Measurements from ENCODE around the gene FBXO30.

Gene FBXO30, protein sequence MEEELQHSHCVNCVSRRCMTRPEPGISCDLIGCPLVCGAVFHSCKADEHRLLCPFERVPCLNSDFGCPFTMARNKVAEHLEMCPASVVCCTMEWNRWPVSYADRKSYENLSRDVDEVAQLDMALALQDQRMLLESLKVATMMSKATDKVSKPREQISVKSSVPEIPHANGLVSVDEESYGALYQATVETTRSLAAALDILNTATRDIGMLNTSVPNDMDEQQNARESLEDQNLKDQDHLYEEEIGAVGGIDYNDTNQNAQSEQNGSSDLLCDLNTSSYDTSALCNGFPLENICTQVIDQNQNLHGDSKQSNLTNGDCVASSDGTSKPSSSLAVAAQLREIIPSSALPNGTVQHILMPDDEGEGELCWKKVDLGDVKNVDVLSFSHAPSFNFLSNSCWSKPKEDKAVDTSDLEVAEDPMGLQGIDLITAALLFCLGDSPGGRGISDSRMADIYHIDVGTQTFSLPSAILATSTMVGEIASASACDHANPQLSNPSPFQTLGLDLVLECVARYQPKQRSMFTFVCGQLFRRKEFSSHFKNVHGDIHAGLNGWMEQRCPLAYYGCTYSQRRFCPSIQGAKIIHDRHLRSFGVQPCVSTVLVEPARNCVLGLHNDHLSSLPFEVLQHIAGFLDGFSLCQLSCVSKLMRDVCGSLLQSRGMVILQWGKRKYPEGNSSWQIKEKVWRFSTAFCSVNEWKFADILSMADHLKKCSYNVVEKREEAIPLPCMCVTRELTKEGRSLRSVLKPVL

DNA sequence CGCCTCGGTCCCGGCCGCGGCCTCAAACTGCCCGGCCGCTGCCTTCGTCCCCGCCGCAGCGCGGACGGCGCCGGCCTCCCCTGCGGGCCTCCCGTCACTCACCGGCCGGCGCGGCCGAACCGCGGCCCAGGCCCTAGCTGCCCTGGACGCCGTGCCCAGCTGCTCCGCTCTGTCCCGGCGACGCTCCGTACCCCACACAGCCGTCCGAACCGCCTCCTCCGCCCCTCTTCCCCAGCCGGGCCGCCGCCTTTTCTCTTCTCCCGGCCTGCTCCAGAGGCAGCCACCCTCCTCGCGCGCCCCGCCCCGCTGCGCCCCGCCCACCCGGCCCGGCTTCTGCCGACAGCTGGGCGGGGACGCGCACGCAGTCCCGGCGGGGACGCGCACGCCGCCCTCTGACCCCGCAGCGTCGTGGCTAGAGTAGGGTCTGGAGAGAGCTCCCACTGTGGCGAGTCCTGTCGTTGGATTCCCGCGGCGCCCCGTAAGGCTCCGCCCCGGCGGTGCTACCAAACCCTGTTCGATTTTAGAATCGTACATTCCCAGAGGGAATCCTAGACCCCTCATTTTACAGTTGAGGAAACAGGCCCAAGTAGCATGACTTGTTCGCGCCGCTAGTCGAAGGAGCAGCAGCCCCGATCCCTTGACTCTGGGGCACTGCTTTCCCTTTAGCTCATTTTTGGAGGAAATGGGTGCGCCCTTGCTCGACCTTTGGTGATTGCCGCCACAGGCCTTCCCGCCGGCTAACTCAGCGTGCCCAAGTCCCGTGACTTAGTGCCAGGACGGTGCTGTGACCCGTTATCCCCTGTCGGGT is at the start of gene FBXO30:
FBXO30 (minus strand) TSS at position 295 of the 808 bp plus-strand sequence. CDS start 8,390 bp downstream, outside the sequence.
- peak; percentile 67 to 79 for DNase-seq (ENCODE audit: low read depth in 2 of 2)

DNA sequence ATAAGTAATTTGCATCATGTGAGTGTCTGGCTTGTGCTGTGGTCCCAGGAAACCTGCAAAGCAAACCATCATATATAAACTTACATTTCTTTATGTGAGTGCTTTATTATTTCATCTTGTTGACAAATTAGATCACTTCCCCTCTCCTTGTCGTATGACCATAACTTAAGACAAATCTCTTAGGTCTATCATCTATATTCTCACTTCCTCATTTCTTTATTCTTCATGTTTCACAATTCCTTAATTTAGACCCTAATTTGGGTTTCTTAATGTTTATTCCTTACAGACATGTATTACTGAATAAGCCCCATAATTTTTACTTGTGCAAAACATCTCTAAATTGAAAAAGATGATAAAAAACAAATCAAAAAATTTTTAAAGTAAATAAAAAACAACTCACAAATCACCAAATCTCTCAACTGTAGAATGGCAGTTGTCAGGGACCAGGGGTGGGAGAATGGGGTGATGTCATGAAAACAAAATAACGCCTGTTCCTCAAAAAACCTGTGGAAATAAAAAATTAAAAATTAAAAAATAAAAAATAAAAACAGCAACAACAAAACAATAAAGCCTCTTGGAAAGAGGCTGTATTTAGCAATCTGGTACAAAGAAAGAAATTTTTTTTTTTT is 49.5 kb upstream of the FBXO30 start:
- DNase-seq (ENCODE audit: low read depth in 2 of 2) = no peak

DNA sequence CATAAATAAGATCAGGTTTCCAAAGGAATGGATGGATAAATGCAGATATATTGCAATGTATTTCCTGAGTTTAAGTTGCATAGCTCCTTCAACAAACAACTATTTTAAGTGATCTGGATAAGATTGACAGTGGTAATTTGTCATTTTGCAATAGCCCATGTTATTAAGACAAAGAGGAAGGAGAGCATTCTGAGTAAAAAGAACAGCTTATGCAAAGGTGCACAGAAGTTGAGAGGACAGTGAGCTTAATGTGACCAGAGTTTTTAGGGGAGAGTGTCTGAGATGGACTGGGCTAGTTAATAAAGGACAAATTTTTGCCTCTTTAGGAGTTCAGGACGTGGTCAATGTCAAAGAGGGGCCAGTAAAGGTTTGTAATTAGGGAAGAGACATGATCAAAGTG is 48.8 kb upstream of the FBXO30 start:
- no peak for DNase-seq (ENCODE audit: low read depth in 2 of 2)

DNA sequence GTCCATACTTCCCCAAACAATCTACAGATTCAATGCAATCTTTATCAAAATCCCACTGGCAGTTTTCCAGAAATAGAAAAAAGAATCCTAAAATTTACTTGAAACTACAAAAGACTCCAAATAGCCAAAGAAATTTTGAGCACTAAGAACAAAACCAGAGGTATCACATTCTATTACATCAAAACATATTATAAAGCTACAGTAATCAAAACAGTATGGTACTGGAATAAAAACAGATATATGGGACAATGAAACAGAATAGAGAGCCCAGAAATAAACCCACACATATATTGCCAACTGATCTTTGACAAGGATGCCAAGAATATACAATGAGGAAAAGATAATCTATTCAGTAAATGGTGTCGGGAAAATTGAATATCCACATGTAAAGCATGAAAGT is 46.0 kb upstream of the FBXO30 start:
- DNase-seq (ENCODE audit: low read depth in 2 of 2) = no peak

DNA sequence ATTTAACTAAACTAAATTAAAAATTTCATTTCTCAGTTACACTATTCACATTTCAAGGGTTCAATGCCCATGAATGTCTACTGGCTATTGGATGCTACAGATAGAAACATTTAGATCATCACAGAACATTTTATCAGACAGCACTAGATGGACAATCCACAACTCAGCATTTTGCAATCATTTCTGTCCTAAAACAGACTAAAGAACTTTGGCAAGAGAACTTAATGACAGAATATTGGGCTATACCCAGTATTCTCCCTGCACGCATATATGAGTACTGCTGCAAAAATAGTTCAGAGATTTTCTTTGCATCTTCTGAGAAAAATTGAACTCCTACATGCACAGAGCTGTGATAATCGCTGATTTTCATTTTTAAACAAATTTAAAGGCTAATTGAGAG is 36.1 kb upstream of the FBXO30 start:
- no peak for DNase-seq (ENCODE audit: low read depth in 2 of 2)

DNA sequence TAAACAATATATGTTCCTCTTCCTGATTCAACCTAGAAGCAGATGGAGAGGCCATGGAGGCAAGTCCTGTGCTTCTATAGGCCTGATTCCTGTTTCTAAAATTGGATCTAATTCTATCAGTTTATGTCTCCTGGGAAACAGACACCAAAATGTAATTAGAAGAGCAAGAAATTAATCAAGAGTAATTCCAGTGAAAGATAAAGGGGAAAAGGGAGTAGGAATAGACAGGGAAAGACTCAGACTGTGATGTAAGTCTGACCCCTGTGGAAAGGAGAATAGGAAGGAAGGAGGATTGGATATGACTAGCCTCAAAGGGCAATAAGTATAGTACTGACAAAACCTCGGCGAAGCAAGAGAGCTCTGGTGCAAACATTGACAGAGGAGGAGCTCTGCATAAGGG is 33.9 kb upstream of the FBXO30 start:
- no peak for DNase-seq (ENCODE audit: low read depth in 2 of 2)

DNA sequence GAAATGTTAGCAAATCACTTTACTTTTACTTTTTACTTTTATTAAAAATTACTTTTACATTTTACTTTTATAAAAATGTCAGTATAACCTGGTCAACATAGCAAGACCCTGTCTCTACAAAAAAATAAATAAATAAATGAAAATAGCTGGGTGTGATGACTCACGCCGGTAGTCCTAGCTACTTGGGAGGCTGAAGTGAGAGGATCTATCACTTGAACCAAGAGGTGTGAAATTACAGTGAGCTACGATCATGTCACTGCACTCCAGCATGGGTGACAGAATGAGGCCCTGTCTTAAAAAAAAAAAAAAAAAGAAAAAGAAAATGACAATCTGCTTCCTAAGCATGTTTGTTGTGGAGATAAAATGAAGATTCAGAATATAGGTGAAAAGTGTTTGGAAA is 31.0 kb upstream of the FBXO30 start:
- DNase-seq (ENCODE audit: low read depth in 2 of 2) = no peak

DNA sequence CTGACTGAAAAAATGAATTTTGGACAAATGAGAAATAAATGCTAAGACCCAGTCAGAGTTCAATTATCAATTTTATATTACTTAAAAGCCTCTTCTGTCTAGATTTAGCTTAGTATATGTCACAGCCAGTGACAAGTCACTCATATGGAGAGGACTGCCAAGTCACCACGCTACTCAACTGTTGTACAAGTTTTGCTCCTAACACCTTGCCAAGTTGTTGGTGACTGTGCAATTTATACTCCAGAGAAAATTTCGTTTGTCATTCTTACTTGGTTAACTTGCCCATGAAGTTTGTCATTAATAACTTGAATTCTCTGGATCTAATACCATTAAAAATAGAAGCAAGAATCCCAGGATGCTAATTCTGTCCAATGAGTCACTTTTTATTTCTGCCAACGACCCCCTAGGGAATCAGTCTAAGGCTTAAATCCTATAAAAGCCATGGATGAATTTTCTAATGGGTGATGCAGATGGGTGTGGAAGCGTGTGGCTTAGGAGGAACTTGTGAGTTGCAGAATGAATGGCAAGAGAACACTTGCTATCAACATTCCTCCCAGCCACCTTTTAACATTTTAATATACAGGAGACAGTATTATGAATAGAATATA is 30.4 kb upstream of the FBXO30 start:
- no peak for DNase-seq (ENCODE audit: low read depth in 2 of 2)

DNA sequence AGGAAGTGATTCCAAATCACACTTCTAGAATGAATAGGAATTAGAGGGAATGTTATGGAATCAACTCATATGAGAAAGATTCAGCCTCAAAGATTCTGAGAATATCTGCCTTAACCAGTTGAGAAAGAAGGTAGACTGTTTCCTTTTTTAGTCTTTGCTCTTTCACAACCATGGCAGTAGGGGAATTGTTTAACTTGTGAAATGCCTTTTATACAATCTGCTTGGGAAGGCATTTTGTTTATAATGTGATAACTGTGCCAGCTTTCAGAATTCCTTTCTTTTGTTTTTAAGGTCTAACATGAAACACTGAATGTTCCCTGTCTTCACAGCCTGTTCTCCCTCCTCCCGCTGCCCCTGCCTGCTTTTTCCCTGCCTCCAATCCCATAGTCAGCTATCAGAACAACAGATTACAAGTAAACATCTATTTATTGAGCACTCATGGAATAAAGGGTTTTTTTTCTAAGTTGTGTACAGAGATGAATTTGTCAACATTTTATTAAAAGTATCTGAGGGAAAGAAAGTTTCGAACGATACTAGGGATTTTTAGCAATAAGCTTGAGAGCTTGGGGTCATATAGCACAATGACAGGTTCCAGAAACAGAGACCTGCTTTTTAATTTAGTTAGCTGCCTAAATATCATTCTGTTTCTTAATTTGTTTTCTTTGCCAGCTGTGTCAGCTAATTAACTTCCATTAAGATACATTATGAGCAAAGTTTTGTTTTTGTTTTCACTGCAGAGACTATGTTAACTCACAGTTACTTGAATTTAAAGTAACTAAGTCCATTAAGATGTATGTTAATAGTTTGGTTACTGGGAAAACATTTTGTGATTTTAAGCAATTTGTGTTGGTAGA is 28.3 kb upstream of the FBXO30 start:
- no peak for DNase-seq (ENCODE audit: low read depth in 2 of 2)

DNA sequence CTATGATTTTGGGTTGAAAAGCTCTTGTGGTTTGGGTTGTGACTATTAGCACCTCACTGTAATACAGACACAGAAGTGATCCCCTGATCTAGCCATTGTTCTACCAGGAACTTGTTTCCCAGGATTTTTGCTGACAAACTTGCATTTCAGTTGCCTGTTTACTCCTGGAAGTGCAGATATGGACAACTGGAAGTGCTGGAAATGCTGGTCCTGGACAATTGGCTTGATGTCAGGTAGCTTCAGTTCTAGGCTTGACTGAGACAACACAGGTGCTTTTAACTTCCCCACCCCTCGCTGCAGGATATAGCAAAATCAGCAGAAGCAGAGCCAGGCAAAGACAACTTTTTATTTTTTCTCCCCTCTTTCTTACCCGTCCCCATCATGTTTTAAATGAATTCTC is 27.1 kb upstream of the FBXO30 start:
- DNase-seq (ENCODE audit: low read depth in 2 of 2) = no peak

DNA sequence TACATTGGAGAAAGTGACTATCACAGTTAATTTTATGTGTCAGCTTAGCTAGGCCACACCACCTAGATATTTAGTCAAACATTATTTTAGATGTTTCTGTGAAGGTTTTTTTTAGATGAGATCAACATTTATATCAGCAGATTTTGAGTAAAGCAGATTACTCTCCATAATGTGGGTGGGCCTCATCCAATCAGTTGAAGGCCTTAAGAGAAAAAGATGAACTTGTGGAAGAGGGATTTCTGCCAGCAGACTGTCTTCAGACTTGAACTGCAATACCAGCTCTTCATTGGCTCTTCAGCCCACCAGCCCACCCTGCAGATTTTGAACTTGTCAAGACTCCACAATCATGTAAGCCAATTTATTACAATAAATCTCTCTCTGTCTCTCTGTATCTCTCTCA is 25.1 kb upstream of the FBXO30 start:
- DNase-seq (ENCODE audit: low read depth in 2 of 2) = no peak

DNA sequence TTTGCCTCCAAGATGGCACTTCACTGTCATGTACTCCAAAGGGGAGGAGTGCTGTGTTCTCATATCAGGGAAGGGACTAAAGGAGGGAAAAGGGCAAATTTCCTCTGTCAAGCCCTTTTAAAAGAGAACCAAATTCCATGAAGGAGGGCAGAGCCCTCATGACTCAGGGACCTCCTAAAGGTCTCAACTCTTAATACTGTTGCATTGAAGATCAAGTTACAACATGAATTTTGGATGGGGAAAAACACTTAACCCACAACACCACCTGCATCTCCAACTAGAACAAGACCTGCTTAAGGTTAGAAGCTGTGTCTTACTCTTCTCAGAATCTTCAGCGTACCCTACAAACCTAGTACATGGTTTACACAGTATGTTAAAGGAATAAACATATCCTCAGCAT is 23.7 kb upstream of the FBXO30 start:
- no peak for DNase-seq (ENCODE audit: low read depth in 2 of 2)

DNA sequence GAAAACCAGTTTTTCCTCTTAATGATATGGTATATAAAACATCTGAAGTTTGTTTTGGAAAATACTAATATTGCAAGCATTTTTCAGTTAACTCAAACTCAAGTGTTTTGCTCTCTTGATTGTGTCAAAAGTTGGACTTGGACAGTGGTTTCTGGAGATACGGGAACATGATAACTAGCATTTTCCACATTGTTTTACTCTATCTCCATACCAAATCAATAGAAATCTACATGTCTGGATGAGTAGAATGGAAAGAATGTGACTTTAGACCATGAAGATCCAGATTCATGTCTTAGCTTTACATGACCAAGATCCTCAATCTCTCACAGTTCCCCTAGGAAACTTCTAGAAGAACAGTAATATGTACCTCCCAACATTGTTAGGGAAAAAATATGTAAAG is 22.2 kb upstream of the FBXO30 start:
- DNase-seq (ENCODE audit: low read depth in 2 of 2) = no peak

DNA sequence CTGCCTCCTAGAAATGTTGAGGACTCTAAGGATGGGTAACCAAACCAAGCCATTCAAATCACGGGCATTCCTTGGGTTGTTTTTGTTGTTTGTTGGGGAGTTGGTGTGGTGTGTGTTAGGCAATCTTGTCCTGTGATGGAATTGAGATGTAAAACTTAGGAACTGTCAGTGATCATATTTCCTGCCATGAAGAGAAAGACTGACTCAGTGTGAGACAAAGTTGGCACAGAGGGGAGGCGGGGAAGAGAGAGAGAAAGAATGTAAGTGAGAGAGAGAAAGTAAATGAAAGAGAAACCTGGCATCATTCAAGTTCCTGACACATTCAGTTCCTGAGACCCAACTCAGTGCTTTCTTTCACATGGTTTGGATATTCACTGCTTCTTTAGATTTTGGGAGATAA is 21.6 kb upstream of the FBXO30 start:
- no peak for DNase-seq (ENCODE audit: low read depth in 2 of 2)

DNA sequence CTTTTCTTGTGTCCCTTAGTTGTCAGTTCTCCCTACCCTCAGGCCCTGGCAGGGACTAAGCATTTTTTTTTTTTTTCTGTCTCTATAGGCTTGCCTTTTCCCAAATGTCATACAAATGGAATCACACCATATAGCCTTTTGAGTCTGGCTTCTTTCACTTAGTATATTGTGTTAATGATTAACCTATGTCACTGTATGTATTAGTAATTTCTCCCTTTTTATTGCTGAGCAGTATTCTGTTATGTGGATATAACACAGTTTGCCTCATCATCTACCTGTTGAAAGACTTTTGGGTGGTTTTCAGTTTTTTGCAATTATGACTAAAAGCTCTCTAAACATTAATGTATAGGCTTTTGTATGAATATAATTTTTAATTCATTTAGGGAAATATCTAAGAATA is 16.0 kb upstream of the FBXO30 start:
- no peak for DNase-seq (ENCODE audit: low read depth in 2 of 2)

DNA sequence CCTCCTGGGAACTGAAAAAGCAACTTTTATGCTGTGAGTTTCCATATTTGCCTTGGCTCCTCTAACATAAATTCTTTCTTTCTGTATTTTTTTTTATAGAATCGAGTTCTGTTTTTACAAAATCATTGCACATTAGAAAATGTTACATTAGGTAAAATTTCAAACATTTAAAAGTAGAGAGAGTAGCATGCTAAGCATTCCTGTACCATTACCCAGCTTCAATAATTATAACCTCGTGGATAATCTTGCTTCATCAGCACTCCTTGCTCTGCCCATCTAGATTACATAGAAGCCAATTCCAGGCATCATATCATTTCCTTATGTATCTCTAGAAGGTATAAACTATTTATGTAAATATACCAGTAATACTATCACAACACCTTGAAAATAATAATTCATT is 15.4 kb upstream of the FBXO30 start:
- no peak for DNase-seq (ENCODE audit: low read depth in 2 of 2)

DNA sequence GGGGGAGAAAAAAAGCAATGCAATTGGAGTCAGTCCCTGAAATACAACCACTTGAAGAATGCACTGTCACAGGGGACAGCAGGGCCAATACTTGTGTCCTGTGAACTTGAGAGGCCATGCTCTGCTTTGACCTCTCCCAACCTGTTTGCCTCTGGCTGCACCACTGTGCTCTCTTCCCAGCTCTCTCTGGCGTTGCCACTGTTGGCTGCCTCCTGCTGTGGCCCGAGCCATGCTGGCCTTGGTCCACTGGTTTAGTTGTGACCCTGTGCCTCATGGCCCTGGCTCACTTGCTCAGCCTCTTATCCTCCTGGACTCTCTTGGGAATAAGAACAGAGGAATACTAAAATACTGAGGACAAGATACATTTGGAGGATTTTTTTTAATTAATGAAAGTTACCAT is 14.5 kb upstream of the FBXO30 start:
- no peak for DNase-seq (ENCODE audit: low read depth in 2 of 2)

DNA sequence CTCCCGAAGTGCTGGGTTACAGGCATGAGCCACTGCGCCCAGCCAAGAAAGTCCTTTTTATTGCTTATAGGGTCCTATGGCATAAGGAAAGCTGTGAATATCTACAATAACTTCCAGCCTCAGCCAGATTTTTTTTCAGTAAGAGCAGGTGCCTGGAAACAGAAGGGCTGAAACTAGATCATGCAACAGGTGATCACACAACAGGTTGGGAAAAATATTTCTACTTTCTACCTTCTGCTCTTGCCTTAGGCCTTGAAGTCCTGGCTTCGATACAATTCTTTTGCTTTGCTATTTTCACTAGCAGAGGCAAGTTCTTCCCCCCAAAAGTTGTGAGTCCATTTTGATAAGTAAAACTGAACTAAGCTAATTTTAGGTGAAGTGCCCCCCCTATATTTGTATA is 9.7 kb upstream of the FBXO30 start:
- no peak for DNase-seq (ENCODE audit: low read depth in 2 of 2)

DNA sequence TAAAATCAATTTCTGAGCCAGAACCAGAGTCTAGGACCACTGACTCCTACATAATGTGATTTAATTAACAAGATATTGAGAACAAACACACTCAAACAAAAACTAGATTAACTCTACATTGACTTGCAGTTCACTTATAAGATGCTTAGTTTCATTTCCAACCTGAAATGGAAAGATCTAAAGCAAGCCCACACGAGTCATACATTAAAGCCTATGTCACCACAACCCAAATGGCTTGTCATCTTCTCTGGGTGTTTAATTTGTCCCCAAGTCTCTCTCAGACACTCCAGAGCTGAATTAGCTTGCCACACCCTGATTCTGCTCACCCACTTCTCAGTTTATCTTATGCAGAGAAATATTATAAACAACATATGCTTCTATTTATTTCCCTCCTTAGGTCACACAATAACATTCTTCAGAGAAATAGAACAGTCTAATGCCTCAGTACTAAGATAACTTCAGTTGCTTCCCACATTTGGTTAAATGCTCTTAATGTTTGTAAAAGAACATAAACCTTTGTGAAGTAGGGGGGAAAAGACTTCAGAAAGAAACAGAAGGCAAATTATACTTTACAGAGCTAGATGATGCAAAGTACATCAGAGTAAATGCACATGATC is 8.8 kb upstream of the FBXO30 start:
- DNase-seq (ENCODE audit: low read depth in 2 of 2) = no peak

DNA sequence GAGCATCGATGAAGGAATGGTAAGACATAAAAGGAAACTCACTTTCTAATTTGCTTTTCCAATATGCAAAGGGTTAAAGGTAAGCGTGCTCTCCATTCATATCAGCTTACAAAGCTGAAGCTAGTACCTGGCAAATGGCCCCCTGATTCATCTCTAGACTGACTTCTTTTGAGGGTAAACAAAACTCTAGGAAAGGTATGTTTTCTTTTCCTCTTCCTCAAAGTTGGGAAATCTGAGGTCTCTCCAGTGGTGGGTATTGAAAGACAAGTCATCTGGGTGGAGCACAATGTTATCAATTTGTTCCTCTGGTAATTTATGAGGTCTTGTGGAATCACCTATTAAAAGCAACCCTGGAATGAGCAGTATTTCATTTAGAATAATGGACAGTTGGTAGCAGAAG is 7.9 kb upstream of the FBXO30 start:
- no peak for DNase-seq (ENCODE audit: low read depth in 2 of 2)

Measured in stimulated activated CD8-positive, alpha-beta memory T cell treated with anti-CD3 and anti-CD28 coated beads, Interleukin-15, amount 100 ng/mL, for 4 hours (primary cell).